Measurements from ENCODE around the gene VSIG2.

VSIG2 gene

DNA sequence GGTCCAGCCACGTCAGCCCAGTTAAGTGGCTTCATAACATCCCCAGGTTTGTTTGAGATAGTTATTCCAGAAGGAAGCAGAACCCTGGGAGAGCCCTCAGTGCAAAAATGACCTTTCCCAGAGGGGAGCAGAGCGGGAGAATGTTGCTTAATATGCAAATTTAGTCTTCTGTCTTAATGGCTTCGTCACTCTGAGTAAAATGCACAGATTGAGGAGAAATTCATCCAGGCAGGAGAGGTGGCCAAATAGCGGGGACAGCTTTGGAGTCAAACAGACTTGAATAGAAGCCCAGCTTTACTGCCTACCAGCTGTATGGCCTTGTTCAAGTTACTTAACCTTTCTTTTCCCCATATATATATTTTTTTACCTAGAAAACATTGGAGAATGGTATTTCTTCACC lies 24.6 kb downstream of the VSIG2 start:
- H4K20me1 ChIP-seq (ENCODE audit: low read depth, low read length), result no peaks in the 10 kb centered on the region
- TF ChIP-seq EZH2phosphoT487 (conservative IDR thresholded peaks at IDR 0.05; ENCODE audit: low read length), result no peak
- TF ChIP-seq, protein P1, sequence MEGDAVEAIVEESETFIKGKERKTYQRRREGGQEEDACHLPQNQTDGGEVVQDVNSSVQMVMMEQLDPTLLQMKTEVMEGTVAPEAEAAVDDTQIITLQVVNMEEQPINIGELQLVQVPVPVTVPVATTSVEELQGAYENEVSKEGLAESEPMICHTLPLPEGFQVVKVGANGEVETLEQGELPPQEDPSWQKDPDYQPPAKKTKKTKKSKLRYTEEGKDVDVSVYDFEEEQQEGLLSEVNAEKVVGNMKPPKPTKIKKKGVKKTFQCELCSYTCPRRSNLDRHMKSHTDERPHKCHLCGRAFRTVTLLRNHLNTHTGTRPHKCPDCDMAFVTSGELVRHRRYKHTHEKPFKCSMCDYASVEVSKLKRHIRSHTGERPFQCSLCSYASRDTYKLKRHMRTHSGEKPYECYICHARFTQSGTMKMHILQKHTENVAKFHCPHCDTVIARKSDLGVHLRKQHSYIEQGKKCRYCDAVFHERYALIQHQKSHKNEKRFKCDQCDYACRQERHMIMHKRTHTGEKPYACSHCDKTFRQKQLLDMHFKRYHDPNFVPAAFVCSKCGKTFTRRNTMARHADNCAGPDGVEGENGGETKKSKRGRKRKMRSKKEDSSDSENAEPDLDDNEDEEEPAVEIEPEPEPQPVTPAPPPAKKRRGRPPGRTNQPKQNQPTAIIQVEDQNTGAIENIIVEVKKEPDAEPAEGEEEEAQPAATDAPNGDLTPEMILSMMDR (IDR thresholded peaks at IDR 0.05; ENCODE audit: insufficient read depth, low read length, poor library complexity, severe bottlenecking), result no peak
- H3K9me3 ChIP-seq (ENCODE audit: insufficient read depth, low read length), result no peaks in the 10 kb centered on the region
- H2AFZ ChIP-seq (ENCODE audit: low read depth, low read length, severe bottlenecking), result no peak overlapping the region
- no peak overlapping the region for H3K9ac ChIP-seq (ENCODE audit: low read length)
- H3K9me2 ChIP-seq (replicated peaks; ENCODE audit: insufficient read depth, low read length), result no peaks in the 10 kb centered on the region
- no peaks in the 10 kb centered on the region for H3F3A ChIP-seq (ENCODE audit: insufficient read depth)
- no peak overlapping the region for H3K4me2 ChIP-seq (ENCODE audit: low read depth, low read length, poor library complexity, severe bottlenecking)
- no peaks in the 10 kb centered on the region for H3K79me2 ChIP-seq (ENCODE audit: insufficient read depth, low read length)
- no peaks in the 10 kb centered on the region for H3K36me3 ChIP-seq (ENCODE audit: low read length)
- no peak overlapping the region for H3K27ac ChIP-seq (ENCODE audit: low read depth, low read length)
- no peaks in the 10 kb centered on the region for H3K27me3 ChIP-seq (ENCODE audit: low read length)
- H3K4me3 ChIP-seq (ENCODE audit: insufficient read depth, low read length, poor library complexity, severe bottlenecking), result no peak overlapping the region

DNA sequence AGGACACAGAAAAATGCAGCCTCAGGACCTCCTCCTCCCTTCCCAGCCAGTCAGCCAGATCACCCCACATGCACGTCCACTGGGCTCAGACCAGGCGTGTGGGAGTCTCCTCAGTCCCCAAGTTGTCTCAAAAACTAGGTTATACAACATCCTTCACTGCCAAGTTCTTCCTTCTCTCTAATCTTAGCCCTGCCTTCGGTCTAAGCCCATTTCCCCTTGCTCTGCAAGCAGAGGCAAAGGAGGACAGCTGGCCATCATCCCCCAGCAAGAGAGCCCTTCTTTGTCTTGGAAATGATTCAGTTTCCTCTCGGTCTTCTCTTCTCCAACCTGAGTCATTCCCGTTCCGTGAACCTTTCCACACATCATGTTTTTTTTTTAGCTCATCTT lies 26.3 kb downstream of the VSIG2 start:
- Histone ChIP-seq H3K4me3 (ENCODE audit: insufficient read depth, low read length, poor library complexity, severe bottlenecking) (no peak overlapping the region), H3K9ac (ENCODE audit: low read length) (no peak overlapping the region), H2AFZ (ENCODE audit: low read depth, low read length, severe bottlenecking) (no peak overlapping the region), H3K27me3 (ENCODE audit: low read length) (no peaks in the 10 kb centered on the region), H3K9me2 (replicated peaks; ENCODE audit: insufficient read depth, low read length) (no peaks in the 10 kb centered on the region), H3K27ac (ENCODE audit: low read depth, low read length) (no peak overlapping the region), H4K20me1 (ENCODE audit: low read depth, low read length) (no peaks in the 10 kb centered on the region), H3K36me3 (ENCODE audit: low read length) (no peaks in the 10 kb centered on the region), H3K4me2 (ENCODE audit: low read depth, low read length, poor library complexity, severe bottlenecking) (no peak overlapping the region), H3K9me3 (ENCODE audit: insufficient read depth, low read length) (no peaks in the 10 kb centered on the region), H3F3A (ENCODE audit: insufficient read depth) (no peaks in the 10 kb centered on the region), H3K79me2 (ENCODE audit: insufficient read depth, low read length) (no peaks in the 10 kb centered on the region)
- TF ChIP-seq, protein P1 (IDR thresholded peaks at IDR 0.05; ENCODE audit: insufficient read depth, low read length, poor library complexity, severe bottlenecking), result no peak
- no peak for TF ChIP-seq EZH2phosphoT487 (conservative IDR thresholded peaks at IDR 0.05; ENCODE audit: low read length)

DNA sequence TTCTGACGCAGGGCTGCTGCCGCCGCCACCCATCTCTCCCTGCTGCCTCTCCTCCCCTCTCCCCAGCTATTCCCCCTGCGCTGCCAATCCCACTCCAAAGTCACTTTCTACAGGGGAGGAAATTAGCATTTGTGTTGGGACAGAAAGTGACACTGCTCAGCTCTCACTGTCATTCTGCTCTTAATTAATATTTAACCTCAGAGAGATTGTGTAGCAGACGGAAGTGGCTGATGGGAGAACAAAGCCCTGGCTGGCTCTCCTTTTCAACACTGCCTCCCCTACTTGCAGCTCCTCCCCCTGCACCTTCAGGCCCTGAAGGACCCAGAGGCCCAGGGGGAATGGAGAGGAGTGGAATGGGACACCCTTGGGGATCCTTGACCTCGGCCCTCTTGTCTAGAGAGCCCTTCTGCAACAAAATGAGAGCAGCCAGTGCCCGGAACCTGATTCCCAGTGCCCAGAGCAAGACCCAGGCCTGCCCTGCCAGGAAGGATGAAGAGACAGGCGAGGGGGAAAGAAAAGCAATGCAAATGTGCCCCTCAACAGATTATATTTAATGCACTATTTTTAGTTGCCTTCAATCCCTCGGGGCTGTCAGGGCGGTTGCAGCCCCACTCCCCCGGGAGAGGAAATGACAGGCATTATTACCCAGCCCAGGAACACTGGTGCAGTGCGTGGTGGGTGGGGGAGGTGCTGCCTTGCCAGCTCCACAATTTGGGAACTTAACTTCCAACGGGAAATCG lies 26.9 kb downstream of the VSIG2 start:
- Histone ChIP-seq H3K36me3 (ENCODE audit: low read length) (no peaks in the 10 kb centered on the region), H3K79me2 (ENCODE audit: insufficient read depth, low read length) (no peaks in the 10 kb centered on the region), H3K27ac (ENCODE audit: low read depth, low read length) (no peak overlapping the region), H3F3A (ENCODE audit: insufficient read depth) (no peaks in the 10 kb centered on the region), H3K4me2 (ENCODE audit: low read depth, low read length, poor library complexity, severe bottlenecking) (no peak overlapping the region), H3K9ac (ENCODE audit: low read length) (no peak overlapping the region), H4K20me1 (ENCODE audit: low read depth, low read length) (no peaks in the 10 kb centered on the region), H3K27me3 (ENCODE audit: low read length) (no peaks in the 10 kb centered on the region), H3K4me3 (ENCODE audit: insufficient read depth, low read length, poor library complexity, severe bottlenecking) (no peak overlapping the region), H3K9me2 (replicated peaks; ENCODE audit: insufficient read depth, low read length) (no peaks in the 10 kb centered on the region), H2AFZ (ENCODE audit: low read depth, low read length, severe bottlenecking) (no peak overlapping the region), H3K9me3 (ENCODE audit: insufficient read depth, low read length) (no peaks in the 10 kb centered on the region)
- TF ChIP-seq EZH2phosphoT487 (conservative IDR thresholded peaks at IDR 0.05; ENCODE audit: low read length), result no peak
- TF ChIP-seq, protein P1 (IDR thresholded peaks at IDR 0.05; ENCODE audit: insufficient read depth, low read length, poor library complexity, severe bottlenecking), result no peak
